ENCODE results near the gene EIF4G2.

Gene EIF4G2

GRCh38 chr11:10808553-10809372 is at the start of gene EIF4G2:
Gene EIF4G2 (minus strand): TSS chr11:10808926.
- ATAC-seq (ENCODE audit: insufficient read depth, low read depth) (peak; percentile 91), DNase-seq (peak; percentile 98)
- H2AFZ ChIP-seq (ENCODE audit: low read depth, low read length), result peak within 1 kb of the TSS; percentile 94
- TF ChIP-seq EZH2 (IDR thresholded peaks at IDR 0.05; ENCODE audit: borderline replicate concordance, low read depth, low read length, severe bottlenecking), result no peak
- no peak for TF ChIP-seq CTCF (IDR thresholded peaks at IDR 0.05; ENCODE audit: borderline replicate concordance, extremely low read depth, low read length, poor library complexity, severe bottlenecking)
- no peaks in the 10 kb centered on the region for H3K9me3 ChIP-seq (ENCODE audit: insufficient read depth, low read length, severe bottlenecking)
- peak within 1 kb of the TSS; percentile 99 for H3K27ac ChIP-seq (ENCODE audit: low read length)
- peaks cover 45% of the 10 kb centered on the region for H3K36me3 ChIP-seq (ENCODE audit: insufficient read depth, low read length)
- H3K79me2 ChIP-seq (ENCODE audit: insufficient read depth, low read length), result peaks cover 50% of the 10 kb centered on the region
- peak within 1 kb of the TSS; percentile 80 to 92 for H3K4me3 ChIP-seq (ENCODE audit: low read depth in 1 of 2, low read length in 2 of 2)
- peak within 1 kb of the TSS; percentile 87 for H3K4me2 ChIP-seq (ENCODE audit: insufficient read depth, low read length)
- peak within 1 kb of the TSS; percentile 100 for H3K9ac ChIP-seq (ENCODE audit: low read depth, low read length)
- H3K27me3 ChIP-seq (ENCODE audit: insufficient read depth, low read length, poor library complexity), result no peaks in the 10 kb centered on the region
- peaks cover 49% of the 10 kb centered on the region for H3K4me1 ChIP-seq (ENCODE audit: insufficient read depth, low read length)
- H4K20me1 ChIP-seq (ENCODE audit: insufficient read depth, low read length), result peaks cover 29% of the 10 kb centered on the region; the same call in 1 of the 2 replicates

- no peaks in the 10 kb centered on the region for H3K9me3 ChIP-seq (ENCODE audit: insufficient read depth, low read length, severe bottlenecking)
- peak within 1 kb of the TSS; percentile 95 for H3K9ac ChIP-seq (ENCODE audit: low read depth, low read length)
- H3K36me3 ChIP-seq (ENCODE audit: insufficient read depth, low read length), result peaks cover 40% of the 10 kb centered on the region
- peak within 1 kb of the TSS; percentile 66 to 69 for H3K4me3 ChIP-seq (ENCODE audit: low read depth in 1 of 2, low read length in 2 of 2)
- no peaks in the 10 kb centered on the region for H3K27me3 ChIP-seq (ENCODE audit: insufficient read depth, low read length, poor library complexity)
- DNase-seq (peak; percentile 97), ATAC-seq (ENCODE audit: insufficient read depth, low read depth) (peak; percentile 88)
- H2AFZ ChIP-seq (ENCODE audit: low read depth, low read length), result peak within 1 kb of the TSS; percentile 81
- H3K4me2 ChIP-seq (ENCODE audit: insufficient read depth, low read length), result peak within 1 kb of the TSS; percentile 69
- H3K4me1 ChIP-seq (ENCODE audit: insufficient read depth, low read length), result peaks cover 59% of the 10 kb centered on the region
- H3K79me2 ChIP-seq (ENCODE audit: insufficient read depth, low read length), result peaks cover 83% of the 10 kb centered on the region
- peaks cover 7% of the 10 kb centered on the region; the same call in 1 of the 2 replicates for H4K20me1 ChIP-seq (ENCODE audit: insufficient read depth, low read length)
- TF ChIP-seq CTCF (IDR thresholded peaks at IDR 0.05; ENCODE audit: borderline replicate concordance, extremely low read depth, low read length, poor library complexity, severe bottlenecking) (peak; percentile 19), EZH2 (IDR thresholded peaks at IDR 0.05; ENCODE audit: borderline replicate concordance, low read depth, low read length, severe bottlenecking) (no peak)
- H3K27ac ChIP-seq (ENCODE audit: low read length), result peak within 1 kb of the TSS; percentile 95
Observed at GRCh38 chr11:10857709-10858438, 49.1 kb upstream of the EIF4G2 start, which contains the start of gene ZBED5. Gene ZBED5 (minus strand): TSS chr11:10858053. CDS start chr11:10854945, 3,108 bp downstream.

- peaks cover 7% of the 10 kb centered on the region; the same call in 1 of the 2 replicates for H4K20me1 ChIP-seq (ENCODE audit: insufficient read depth, low read length)
- TF ChIP-seq EZH2 (IDR thresholded peaks at IDR 0.05; ENCODE audit: borderline replicate concordance, low read depth, low read length, severe bottlenecking), result no peak
- TF ChIP-seq CTCF (IDR thresholded peaks at IDR 0.05; ENCODE audit: borderline replicate concordance, extremely low read depth, low read length, poor library complexity, severe bottlenecking), result no peak
- H3K9ac ChIP-seq (ENCODE audit: low read depth, low read length), result peak overlapping the region; percentile 95
- peaks cover 87% of the 10 kb centered on the region for H3K79me2 ChIP-seq (ENCODE audit: insufficient read depth, low read length)
- H3K27ac ChIP-seq (ENCODE audit: low read length), result peak overlapping the region; percentile 95
- peak overlapping the region; percentile 69 for H3K4me2 ChIP-seq (ENCODE audit: insufficient read depth, low read length)
- no peaks in the 10 kb centered on the region for H3K27me3 ChIP-seq (ENCODE audit: insufficient read depth, low read length, poor library complexity)
- peak overlapping the region; percentile 66 to 69 for H3K4me3 ChIP-seq (ENCODE audit: low read depth in 1 of 2, low read length in 2 of 2)
- H2AFZ ChIP-seq (ENCODE audit: low read depth, low read length), result peak overlapping the region; percentile 81
- H3K9me3 ChIP-seq (ENCODE audit: insufficient read depth, low read length, severe bottlenecking), result no peaks in the 10 kb centered on the region
- peaks cover 54% of the 10 kb centered on the region for H3K4me1 ChIP-seq (ENCODE audit: insufficient read depth, low read length)
- ATAC-seq (ENCODE audit: insufficient read depth, low read depth) (peak; percentile 28), DNase-seq (no peak)
- H3K36me3 ChIP-seq (ENCODE audit: insufficient read depth, low read length), result peaks cover 44% of the 10 kb centered on the region
Observed at GRCh38 chr11:10857459-10857708, 48.7 kb upstream of the EIF4G2 start.
